Spinal cord (tissue), 10 donors: ENCODE data around the gene ESRP2. TPM values are rescaled to one million over a fixed set of nuclear protein-coding genes. Genes with fewer than 3 reads are reported as not detected.
A peak's percentile ranks its signal among the peaks of the same experiment; 100 is the strongest.

Experiments used
- DNase-seq, 6 donors: peaks; one replicate each; pipeline versions ENCODE4 v3.0.0 to v3.0.0-alpha.2; 2013 to 2015; ENCODE audit warnings: low spot score in 6 of 6, low read depth in 4 of 6
- H3K27ac ChIP-seq: one replicate; pipeline ENCODE4 v1.5.1; 2013; ENCODE audit warnings: low read depth, low read length, control low read depth
- H3K27me3 ChIP-seq: one replicate; pipeline ENCODE4 v1.6.1; 2013; ENCODE audit warnings: low read length; ENCODE audit not compliant: control insufficient read depth, insufficient read depth
- H3K36me3 ChIP-seq: one replicate; pipeline ENCODE4 v1.6.1; 2013; ENCODE audit warnings: low read length; ENCODE audit not compliant: control insufficient read depth, insufficient read depth
- H3K4me1 ChIP-seq: one replicate; pipeline ENCODE4 v1.6.1; 2013; ENCODE audit warnings: low read length; ENCODE audit not compliant: control insufficient read depth, insufficient read depth
- H3K4me3 ChIP-seq: one replicate; pipeline ENCODE4 v1.5.1; 2013; ENCODE audit warnings: low read depth, low read length, control low read depth
- H3K9me3 ChIP-seq: one replicate; pipeline ENCODE4 v1.6.1; 2013; ENCODE audit warnings: low read length; ENCODE audit not compliant: control insufficient read depth, insufficient read depth
- WGBS: methylation state at CpG from one replicate; pipeline ENCODE4 v1.1.5; 2013; ENCODE audit warnings: missing lambda C conversion rate; ENCODE audit not compliant: insufficient coverage; 5-methylcytosine and 5-hydroxymethylcytosine counted together
- polyA plus RNA-seq, 2 donors: library from polyadenylated mRNA; unstranded; fragments of 120-200 nt; gene quantifications; one replicate each; pipeline ENCODE4 v1.2.1, GENCODE V29; 2013; ENCODE audit not compliant: insufficient read length in 2 of 2
- total RNA-seq, 2 donors: library from RNA; depleted of rRNA in 1 of 2; stranded (reverse); fragments of 120-200 nt in 1 of 2; fragments of >200 nt in 1 of 2; gene quantifications; one replicate each; pipeline versions ENCODE4 v1.2.3 to v1.2.4, GENCODE V29; 2013 to 2014
- donor health status: healthy.

ESRP2 gene
- total and polyA plus RNA-seq, 4 donors, result 0.27 to 1.2 (median 0.44) TPM

DNA sequence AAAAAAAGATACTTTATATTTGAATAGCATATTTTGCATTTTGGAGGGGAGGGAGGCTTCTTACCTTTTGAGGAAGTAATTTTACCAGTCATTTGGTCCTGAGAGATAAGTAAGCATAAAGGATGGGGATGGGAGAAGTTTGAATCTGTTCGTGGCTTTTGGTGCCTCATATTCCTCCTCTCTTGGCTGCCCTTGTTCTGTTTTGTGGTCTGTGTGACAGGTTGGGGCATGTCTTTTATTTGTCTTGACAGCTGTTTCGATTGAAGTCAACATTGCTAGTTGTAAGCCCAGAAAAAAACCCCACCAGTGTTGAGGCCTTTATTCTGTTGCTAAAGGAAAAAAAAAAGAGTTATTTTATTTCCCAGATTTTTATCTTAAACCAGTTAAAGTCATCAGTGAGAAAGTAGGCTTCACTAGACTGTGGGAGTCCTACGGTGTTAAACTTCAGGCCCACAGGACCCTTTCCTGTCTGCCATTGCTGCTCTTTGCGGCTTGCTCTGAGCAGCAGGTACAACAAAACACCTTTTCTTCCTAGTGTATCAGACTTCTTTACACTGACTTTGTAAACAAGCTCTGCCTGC is 39.8 kb upstream of the ESRP2 start:
- 87% methylated on average over 2 of the region's 4 CpGs for WGBS
- no peak overlapping the region for H3K27ac ChIP-seq
- no peaks in the 10 kb centered on the region for H3K27me3 ChIP-seq
- no peak overlapping the region for H3K4me3 ChIP-seq
- H3K4me1 ChIP-seq, result no peaks in the 10 kb centered on the region
- H3K9me3 ChIP-seq, result no peaks in the 10 kb centered on the region
- H3K36me3 ChIP-seq, result peaks cover 31% of the 10 kb centered on the region
- DNase-seq, result no peak

GRCh38 chr16:68274441-68274840 is 38.5 kb upstream of the ESRP2 start:
- no peak overlapping the region for H3K27ac ChIP-seq
- H3K4me1 ChIP-seq, result no peaks in the 10 kb centered on the region
- WGBS, result 96% methylated on average over 2 of the region's 4 CpGs

DNA sequence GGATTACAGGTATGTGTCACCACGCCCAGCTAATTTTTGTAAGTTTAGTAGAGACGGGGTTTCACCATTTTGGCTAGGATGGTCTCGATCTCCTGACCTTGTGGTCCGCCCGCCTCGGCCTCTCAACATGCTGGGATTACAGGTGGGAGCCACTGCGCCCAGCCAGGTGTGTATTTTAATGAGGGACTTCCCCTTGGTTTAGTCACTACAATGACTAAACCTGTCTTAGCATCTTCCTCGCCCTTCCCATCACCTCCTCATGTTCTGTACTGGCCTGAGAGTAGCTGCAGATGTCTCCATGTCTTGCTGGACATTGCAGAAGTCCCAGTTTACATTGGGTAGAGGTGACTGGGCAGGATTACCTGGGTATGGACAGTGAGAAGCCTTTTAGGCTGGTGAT is 38.0 kb upstream of the ESRP2 start:
- no peaks in the 10 kb centered on the region for H3K4me1 ChIP-seq

More at GRCh38 chr16:68274441-68274840, 38.5 kb upstream of the ESRP2 start:
- DNase-seq, result no peak
- Histone ChIP-seq H3K4me3 (no peak overlapping the region), H3K27me3 (no peaks in the 10 kb centered on the region), H3K9me3 (no peaks in the 10 kb centered on the region), H3K36me3 (peaks cover 29% of the 10 kb centered on the region)

GRCh38 chr16:68273459-68273858 is 37.5 kb upstream of the ESRP2 start:
- 96% methylated on average over 3 of the region's 5 CpGs for WGBS
- H3K36me3 ChIP-seq, result peaks cover 24% of the 10 kb centered on the region
- no peaks in the 10 kb centered on the region for H3K4me1 ChIP-seq
- H3K9me3 ChIP-seq, result no peaks in the 10 kb centered on the region
- no peaks in the 10 kb centered on the region for H3K27me3 ChIP-seq
- no peak overlapping the region for H3K27ac ChIP-seq
- H3K4me3 ChIP-seq, result no peak overlapping the region
- DNase-seq, result no peak

More for the DNA sequence above, 38.0 kb upstream of the ESRP2 start:
- no CpG with 5 or more reads among the region's 8 CpGs for whole genome bisulfite sequencing
- H3K27ac ChIP-seq, result no peak overlapping the region
- H3K36me3 ChIP-seq, result peaks cover 25% of the 10 kb centered on the region
- no peak overlapping the region for H3K4me3 ChIP-seq
- H3K9me3 ChIP-seq, result no peaks in the 10 kb centered on the region
- DNase-seq, result no peak
- H3K27me3 ChIP-seq, result no peaks in the 10 kb centered on the region

DNA sequence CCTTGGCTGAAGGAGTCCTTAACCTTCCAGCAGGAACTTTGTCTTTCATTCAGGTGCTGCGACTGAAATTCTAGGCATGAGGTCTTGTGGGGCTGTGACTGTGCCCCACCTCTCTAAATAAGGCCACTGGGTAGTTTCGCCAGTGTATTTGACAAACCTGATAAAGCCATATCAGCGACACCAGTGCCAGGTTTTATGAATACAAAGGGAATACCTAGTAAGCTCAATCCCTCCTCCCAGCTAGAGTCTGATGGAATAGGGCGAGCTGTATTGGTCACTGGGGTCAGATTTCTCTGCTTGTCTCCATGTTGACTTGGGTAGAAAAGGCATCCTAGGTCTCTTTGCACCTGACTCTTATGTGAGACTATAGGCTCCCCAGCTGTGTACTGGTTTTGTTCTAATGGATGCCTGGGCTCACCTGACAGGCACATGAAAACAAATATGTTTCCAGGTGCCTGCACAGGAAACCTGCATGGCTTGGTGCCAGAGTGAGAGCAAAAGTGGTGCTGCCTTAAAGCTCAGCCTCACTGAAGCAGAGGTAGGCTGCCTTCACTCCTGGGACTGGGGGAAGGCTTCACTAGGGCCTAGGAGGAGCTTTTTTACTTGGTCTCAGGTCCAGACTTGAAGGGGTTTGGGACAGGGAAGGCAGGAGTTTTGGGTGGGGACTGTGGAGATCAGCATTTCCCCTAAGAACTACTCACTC is 36.7 kb upstream of the ESRP2 start:
- Histone ChIP-seq H3K36me3 (peaks cover 21% of the 10 kb centered on the region), H3K27ac (no peak overlapping the region), H3K27me3 (no peaks in the 10 kb centered on the region), H3K9me3 (no peaks in the 10 kb centered on the region), H3K4me1 (peaks cover under 1% of the 10 kb centered on the region), H3K4me3 (no peak overlapping the region)
- 80% methylated on average over 4 of the region's 4 CpGs for WGBS
- peak in 1 of 6 donors; percentile 2 for DNase-seq

- WGBS, result no CpG with 5 or more reads among the region's 1 CpG
- Histone ChIP-seq H3K9me3 (no peaks in the 10 kb centered on the region), H3K27ac (no peak overlapping the region), H3K27me3 (no peaks in the 10 kb centered on the region), H3K36me3 (peaks cover 17% of the 10 kb centered on the region), H3K4me1 (peaks cover 8% of the 10 kb centered on the region), H3K4me3 (no peak overlapping the region)
- no peak for DNase-seq
These were observed 34.4 kb upstream of the ESRP2 start for GRCh38 chr16:68270353-68270752.

GRCh38 chr16:68269793-68270192 is 33.9 kb upstream of the ESRP2 start:
- H3K27me3 ChIP-seq, result no peaks in the 10 kb centered on the region
- no peaks in the 10 kb centered on the region for H3K9me3 ChIP-seq
- H3K4me3 ChIP-seq, result no peak overlapping the region
- peaks cover 14% of the 10 kb centered on the region for H3K4me1 ChIP-seq
- 100% methylated on average over 1 of the region's 4 CpGs for WGBS
- H3K36me3 ChIP-seq, result peaks cover 13% of the 10 kb centered on the region
- no peak for DNase-seq
- no peak overlapping the region for H3K27ac ChIP-seq

GRCh38 chr16:68267612-68268405 is 31.9 kb upstream of the ESRP2 start:
- peaks cover 24% of the 10 kb centered on the region for H3K4me1 ChIP-seq
- no peaks in the 10 kb centered on the region for H3K9me3 ChIP-seq
- 50% methylated on average over 2 of the region's 6 CpGs for WGBS
- no peak overlapping the region for H3K4me3 ChIP-seq
- H3K27me3 ChIP-seq, result no peaks in the 10 kb centered on the region
- DNase-seq, result peak in 1 of 6 donors; percentile 56
- H3K36me3 ChIP-seq, result peaks cover 1% of the 10 kb centered on the region
- no peak overlapping the region for H3K27ac ChIP-seq

- Histone ChIP-seq H3K4me3 (peak overlapping the region; percentile 75), H3K4me1 (peaks cover 24% of the 10 kb centered on the region), H3K9me3 (no peaks in the 10 kb centered on the region), H3K36me3 (peaks cover 11% of the 10 kb centered on the region), H3K27ac (peak overlapping the region; percentile 74), H3K27me3 (no peaks in the 10 kb centered on the region)
- peak in 2 of 6 donors; percentile 14 to 38 for DNase-seq
- WGBS, result 15% methylated on average over 20 of the region's 23 CpGs
These were observed 29.4 kb upstream of the ESRP2 start for GRCh38 chr16:68265078-68265920.
